K562 (cell line): Measurements from ENCODE around the gene BCAR3. TPM values are rescaled to one million over a fixed set of nuclear protein-coding genes. Genes with fewer than 3 reads are reported as not detected.
A peak's percentile ranks its signal among the peaks of the same experiment; 100 is the strongest.

Experiments used
- CREM ChIP-seq: IDR thresholded peaks from 2 replicates; pipeline ENCODE4 v1.6.1; 2014; ENCODE audit warnings: antibody characterized with exemption, low read depth
- EWSR1 ChIP-seq: fragments of 450-650 bp; IDR thresholded peaks from 2 replicates; pipeline ENCODE4 v1.6.1; 2018; ENCODE audit warnings: borderline replicate concordance, mild to moderate bottlenecking, low read depth, moderate library complexity; ENCODE audit not compliant: partially characterized antibody
- GATAD2B ChIP-seq: fragments of 450-650 bp; IDR thresholded peaks from 2 replicates; pipeline ENCODE4 v1.6.1; 2017; ENCODE audit warnings: mild to moderate bottlenecking, borderline replicate concordance
- JUND ChIP-seq, 2 experiments: IDR thresholded peaks; 2 replicates in 1 of 2; 3 replicates in 1 of 2; pipeline ENCODE4 v1.6.1; 2011; ENCODE audit warnings: borderline replicate concordance in 2 of 2, low read depth in 2 of 2, low read length in 2 of 2, improper control_type of control experiment in 1 of 2, missing biosample characterization in 1 of 2, missing genetic modification characterization in 1 of 2, missing genetic modification reagents in 1 of 2
- KDM2B ChIP-seq: fragments of 250-450 bp; sonication (Bioruptor Pico); IDR thresholded peaks from 2 replicates; pipeline ENCODE4 v1.8.0; 2021; ENCODE audit warnings: mild to moderate bottlenecking, moderate library complexity
- KDM4B ChIP-seq, 2 experiments: fragments of 450-650 bp in 1 of 2; sonication (generic) in 1 of 2; IDR thresholded peaks; 2 replicates each; pipeline ENCODE4 v1.6.1; 2016 to 2017; ENCODE audit warnings: borderline replicate concordance in 2 of 2, antibody characterized with exemption in 1 of 2, low read depth in 1 of 2, mild to moderate bottlenecking in 1 of 2
- MBD2 ChIP-seq: sonication (generic); IDR thresholded peaks from 2 replicates; pipeline ENCODE4 v1.6.1; 2016; ENCODE audit warnings: low read depth, borderline replicate concordance
- MYC ChIP-seq, 2 experiments: fragments of 250-450 bp in 1 of 2; sonication (Bioruptor Pico) in 1 of 2; IDR thresholded peaks; 2 replicates each; pipeline versions ENCODE4 v1.5.1 to v1.6.1; 2012 to 2021; ENCODE audit warnings: low read depth in 2 of 2, borderline replicate concordance in 1 of 2, improper control_type of control experiment in 1 of 2, low read length in 1 of 2, mild to moderate bottlenecking in 1 of 2, moderate library complexity in 1 of 2
- POLR2AphosphoS5 ChIP-seq: IDR thresholded peaks from 2 replicates; pipeline ENCODE4 v1.6.1; 2011; ENCODE audit warnings: mild to moderate bottlenecking, low read depth, low read length, moderate library complexity; ENCODE audit not compliant: control insufficient read depth, insufficient read depth
- RAD21 ChIP-seq, 2 experiments: fragments of 250-450 bp in 1 of 2; fragments of 450-650 bp in 1 of 2; sonication (Bioruptor Pico) in 1 of 2; formaldehyde crosslinking in 1 of 2; IDR thresholded peaks in 1 of 2; conservative IDR thresholded peaks in 1 of 2; 2 replicates each; pipeline versions ENCODE4 v1.4.0 to v1.8.0; 2020 to 2022; ENCODE audit warnings: mild to moderate bottlenecking in 2 of 2, moderate library complexity in 1 of 2
- RBM34 ChIP-seq: fragments of 200-400 bp; formaldehyde crosslinking; IDR thresholded peaks from 2 replicates; pipeline ENCODE4 v1.6.1; 2018; ENCODE audit warnings: low read length, borderline replicate concordance; ENCODE audit not compliant: insufficient read depth
- SIRT6 ChIP-seq: IDR thresholded peaks from one replicate; pipeline ENCODE4 v1.6.1; 2012; ENCODE audit warnings: low read depth, mild to moderate bottlenecking, control low read depth, inconsistent platforms, low read length, moderate library complexity
- SLC30A9 ChIP-seq: fragments of 250-450 bp; sonication (Bioruptor Pico); IDR thresholded peaks from 2 replicates; pipeline ENCODE4 v1.8.0; 2022; ENCODE audit warnings: mild to moderate bottlenecking, moderate library complexity
- SOX6 ChIP-seq: fragments of 450-650 bp; IDR thresholded peaks from 2 replicates; pipeline ENCODE4 v1.6.1; 2014; ENCODE audit warnings: mild to moderate bottlenecking
- ZFX ChIP-seq: sonication (generic); formaldehyde crosslinking; IDR thresholded peaks from 2 replicates; pipeline ENCODE4 v1.8.0; 2022; ENCODE audit warnings: mild to moderate bottlenecking, missing genetic modification reagents, moderate library complexity
- ZNF174 ChIP-seq: fragments of 250-450 bp; sonication (Bioruptor Pico); IDR thresholded peaks from 2 replicates; pipeline ENCODE4 v1.4.0; 2020; ENCODE audit warnings: mild to moderate bottlenecking
- ZNF57 ChIP-seq: fragments of 450-650 bp; formaldehyde crosslinking; IDR thresholded peaks from 2 replicates; pipeline ENCODE4 v1.4.0; 2020; ENCODE audit warnings: mild to moderate bottlenecking, moderate library complexity
- polyA plus RNA-seq, 8 experiments: library from polyadenylated mRNA; depleted of rRNA in 4 of 8; stranded (reverse) in 5 of 8; unstranded in 3 of 8; fragments of >200 nt; fragmentation: Nextera tagmentation in 2 of 8; fragmentation: Illumina TruSeq in 1 of 8; extraction: Ambion mirVana in 2 of 8; extraction: Trizol in 1 of 8; gene quantifications; 2 replicates each; pipeline versions ENCODE4 v1.2.1 to v1.2.3, GENCODE V29; 2011 to 2014; ENCODE audit warnings: inconsistent platforms in 1 of 8, missing spikeins in 1 of 8
- total RNA-seq, 7 experiments: library from RNA; depleted of rRNA in 6 of 7; stranded (reverse); fragments of >200 nt in 6 of 7; fragmentation: Illumina TruSeq in 2 of 7; extraction: Trizol in 2 of 7; gene quantifications; 2 replicates each; pipeline versions ENCODE4 v1.2.1 to v1.2.3, GENCODE V29; 2011 to 2021; ENCODE audit warnings: low replicate concordance in 1 of 7
- TF ChIP-seq, protein P1 (sequence below), 2 experiments: fragments of 450-650 bp; formaldehyde crosslinking in 1 of 2; IDR thresholded peaks; 2 replicates each; pipeline versions ENCODE4 v1.4.0 to v1.6.1; 2014 to 2020; ENCODE audit warnings: mild to moderate bottlenecking in 2 of 2, borderline replicate concordance in 1 of 2, low read depth in 1 of 2

The BCAR3 gene
- total and polyA plus RNA-seq, 9 of the 15 experiments (the other 6 are each of a cell fraction or from before 2014, with no cell fraction given): 1.8 to 6.3 (median 3.8) TPM

- TF ChIP-seq KDM2B (CRISPR knock-in tag) (no peak), SIRT6 (no peak), CREM (no peak), POLR2AphosphoS5 (no peak), SOX6 (peak; percentile 14; the same call in 1 of the 2 replicates), SLC30A9 (no peak), GATAD2B (no peak), ZNF57 (CRISPR knock-in tag) (no peak), JUND (IDR thresholded peaks at IDR 0.05; ENCODE audit: borderline replicate concordance, low read depth, low read length) (no peak), JUND (tag; IDR thresholded peaks at IDR 0.05; ENCODE audit: borderline replicate concordance, low read depth, low read length) (no peak), EWSR1 (no peak), RBM34 (no peak), ZFX (CRISPR knock-in tag) (peak; percentile 67), MYC (IDR thresholded peaks at IDR 0.05; ENCODE audit: low read depth, low read length) (no peak), MYC (CRISPR knock-in tag; IDR thresholded peaks at IDR 0.05; ENCODE audit: borderline replicate concordance, low read depth) (no peak), ZNF174 (no peak), RAD21 (CRISPR knock-in tag; conservative IDR thresholded peaks at IDR 0.05 in 1 of 2, IDR thresholded peaks at IDR 0.05 in 1 of 2) (peak; percentile 22 to 30; a peak in 3 of 4 replicates), KDM4B (IDR thresholded peaks at IDR 0.05; ENCODE audit: borderline replicate concordance in 2 of 2, low read depth in 1 of 2) (no peak), MBD2 (no peak)
- TF ChIP-seq, protein P1, sequence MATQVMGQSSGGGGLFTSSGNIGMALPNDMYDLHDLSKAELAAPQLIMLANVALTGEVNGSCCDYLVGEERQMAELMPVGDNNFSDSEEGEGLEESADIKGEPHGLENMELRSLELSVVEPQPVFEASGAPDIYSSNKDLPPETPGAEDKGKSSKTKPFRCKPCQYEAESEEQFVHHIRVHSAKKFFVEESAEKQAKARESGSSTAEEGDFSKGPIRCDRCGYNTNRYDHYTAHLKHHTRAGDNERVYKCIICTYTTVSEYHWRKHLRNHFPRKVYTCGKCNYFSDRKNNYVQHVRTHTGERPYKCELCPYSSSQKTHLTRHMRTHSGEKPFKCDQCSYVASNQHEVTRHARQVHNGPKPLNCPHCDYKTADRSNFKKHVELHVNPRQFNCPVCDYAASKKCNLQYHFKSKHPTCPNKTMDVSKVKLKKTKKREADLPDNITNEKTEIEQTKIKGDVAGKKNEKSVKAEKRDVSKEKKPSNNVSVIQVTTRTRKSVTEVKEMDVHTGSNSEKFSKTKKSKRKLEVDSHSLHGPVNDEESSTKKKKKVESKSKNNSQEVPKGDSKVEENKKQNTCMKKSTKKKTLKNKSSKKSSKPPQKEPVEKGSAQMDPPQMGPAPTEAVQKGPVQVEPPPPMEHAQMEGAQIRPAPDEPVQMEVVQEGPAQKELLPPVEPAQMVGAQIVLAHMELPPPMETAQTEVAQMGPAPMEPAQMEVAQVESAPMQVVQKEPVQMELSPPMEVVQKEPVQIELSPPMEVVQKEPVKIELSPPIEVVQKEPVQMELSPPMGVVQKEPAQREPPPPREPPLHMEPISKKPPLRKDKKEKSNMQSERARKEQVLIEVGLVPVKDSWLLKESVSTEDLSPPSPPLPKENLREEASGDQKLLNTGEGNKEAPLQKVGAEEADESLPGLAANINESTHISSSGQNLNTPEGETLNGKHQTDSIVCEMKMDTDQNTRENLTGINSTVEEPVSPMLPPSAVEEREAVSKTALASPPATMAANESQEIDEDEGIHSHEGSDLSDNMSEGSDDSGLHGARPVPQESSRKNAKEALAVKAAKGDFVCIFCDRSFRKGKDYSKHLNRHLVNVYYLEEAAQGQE (IDR thresholded peaks at IDR 0.05; ENCODE audit: borderline replicate concordance): peak; percentile 14; the same call in 1 of the 2 replicates
- TF ChIP-seq, protein P1 (CRISPR knock-in tag; IDR thresholded peaks at IDR 0.05; ENCODE audit: low read depth): no peak
These were observed at the start of gene BCAR3 (continued) for GRCh38 chr1:93681101-93681988.
